Suprapubic skin (tissue), 4 donors: ENCODE results near the gene RTBDN. TPM values are rescaled to one million over a fixed set of nuclear protein-coding genes. Genes with fewer than 3 reads are reported as not detected.

Source experiments
- DNase-seq, 2 donors: peaks; one replicate each; pipeline ENCODE4 v3.0.0-alpha.2; 2019; ENCODE audit warnings: low spot score in 2 of 2
- H3K27ac ChIP-seq: fragments of 200-600 bp; sonication (generic); one replicate; pipeline ENCODE4 v1.5.1; 2019
- H3K27me3 ChIP-seq: fragments of 200-600 bp; sonication (generic); one replicate; pipeline ENCODE4 v1.5.1; 2019
- H3K36me3 ChIP-seq: fragments of 200-600 bp; sonication (generic); one replicate; pipeline ENCODE4 v1.5.1; 2019
- H3K4me1 ChIP-seq: fragments of 200-600 bp; sonication (generic); one replicate; pipeline ENCODE4 v1.5.1; 2019
- H3K4me3 ChIP-seq: fragments of 200-600 bp; sonication (generic); one replicate; pipeline ENCODE4 v1.5.1; 2019; ENCODE audit warnings: mild to moderate bottlenecking
- H3K9me3 ChIP-seq: fragments of 200-600 bp; sonication (generic); one replicate; pipeline ENCODE4 v1.5.1; 2019
- CTCF ChIP-seq, 2 donors: fragments of 200-600 bp in 1 of 2; fragments of 450-650 bp in 1 of 2; sonication (generic) in 1 of 2; IDR thresholded peaks; one replicate each; pipeline ENCODE4 v1.5.1; 2016 to 2019; ENCODE audit warnings: antibody characterized with exemption in 2 of 2, mild to moderate bottlenecking in 1 of 2, moderate library complexity in 1 of 2
- EP300 ChIP-seq: sonication (generic); formaldehyde crosslinking; IDR thresholded peaks from one replicate; pipeline ENCODE4 v1.6.1; 2017; ENCODE audit warnings: antibody characterized with exemption
- POLR2A ChIP-seq, 2 donors: fragments of 450-650 bp; IDR thresholded peaks; one replicate each; pipeline ENCODE4 v1.6.1; 2017; ENCODE audit warnings: antibody characterized with exemption in 2 of 2, mild to moderate bottlenecking in 2 of 2, moderate library complexity in 2 of 2
- POLR2AphosphoS5 ChIP-seq, 3 donors: sonication (generic); formaldehyde crosslinking; IDR thresholded peaks; one replicate each; pipeline ENCODE4 v1.6.1; 2017; ENCODE audit warnings: antibody characterized with exemption in 3 of 3
- WGBS: methylation state at CpG from one replicate; pipeline ENCODE4 v1.1.5; 2018; 5-methylcytosine and 5-hydroxymethylcytosine counted together
- total RNA-seq, 4 donors: library from RNA; depleted of rRNA; stranded (reverse); fragments of >200 nt; gene quantifications; one replicate each; pipeline ENCODE4 v1.1.0, GENCODE V29; 2016

The RTBDN gene
- total RNA-seq, 4 donors from 2014 or later, result not detected

- WGBS, result 1% methylated on average over 15 of the region's 84 CpGs
- peaks cover 65% of the 10 kb centered on the region for H3K4me1 ChIP-seq
Measured at GRCh38 chr19:12792051-12792852, 42.1 kb downstream of the RTBDN start.

DNA sequence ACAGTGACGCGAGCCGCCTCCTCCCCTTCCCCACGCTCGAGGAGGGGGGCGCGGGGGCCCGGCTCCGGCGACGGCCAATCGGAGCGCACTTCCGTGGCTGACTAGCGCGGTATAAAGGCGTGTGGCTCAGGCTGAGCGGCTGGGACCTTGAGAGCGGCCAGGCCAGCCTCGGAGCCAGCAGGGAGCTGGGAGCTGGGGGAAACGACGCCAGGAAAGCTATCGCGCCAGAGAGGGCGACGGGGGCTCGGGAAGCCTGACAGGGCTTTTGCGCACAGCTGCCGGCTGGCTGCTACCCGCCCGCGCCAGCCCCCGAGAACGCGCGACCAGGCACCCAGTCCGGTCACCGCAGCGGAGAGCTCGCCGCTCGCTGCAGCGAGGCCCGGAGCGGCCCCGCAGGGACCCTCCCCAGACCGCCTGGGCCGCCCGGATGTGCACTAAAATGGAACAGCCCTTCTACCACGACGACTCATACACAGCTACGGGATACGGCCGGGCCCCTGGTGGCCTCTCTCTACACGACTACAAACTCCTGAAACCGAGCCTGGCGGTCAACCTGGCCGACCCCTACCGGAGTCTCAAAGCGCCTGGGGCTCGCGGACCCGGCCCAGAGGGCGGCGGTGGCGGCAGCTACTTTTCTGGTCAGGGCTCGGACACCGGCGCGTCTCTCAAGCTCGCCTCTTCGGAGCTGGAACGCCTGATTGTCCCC is 42.9 kb downstream of the RTBDN start, which contains the start of gene JUNB:
JUNB (plus strand) TSS at position 142 of the 706 bp plus-strand sequence; CDS start at position 428, 286 bp downstream.
- 4% methylated on average over 20 of the region's 73 CpGs for WGBS
- Histone ChIP-seq H3K9me3 (no peaks in the 10 kb centered on the region), H3K27ac (peak within 1 kb of the TSS; percentile 97), H3K4me3 (peak within 1 kb of the TSS; percentile 88), H3K36me3 (no peaks in the 10 kb centered on the region), H3K4me1 (peaks cover 69% of the 10 kb centered on the region), H3K27me3 (no peaks in the 10 kb centered on the region)
- peak; percentile 98 to 99 for DNase-seq
- TF ChIP-seq POLR2AphosphoS5 (IDR thresholded peaks at IDR 0.05) (peak; percentile 100), POLR2A (IDR thresholded peaks at IDR 0.05) (peak; percentile 100), CTCF (IDR thresholded peaks at IDR 0.05) (peak in 1 of 2 donors; percentile 5), EP300 (peak; percentile 76)

More at GRCh38 chr19:12792051-12792852, 42.1 kb downstream of the RTBDN start:
- Histone ChIP-seq H3K9me3 (no peaks in the 10 kb centered on the region), H3K27me3 (no peaks in the 10 kb centered on the region), H3K4me3 (peak overlapping the region; percentile 88), H3K27ac (peak overlapping the region; percentile 97), H3K36me3 (no peaks in the 10 kb centered on the region)
- DNase-seq, result peak in 1 of 2 donors; percentile 84
- TF ChIP-seq POLR2A (IDR thresholded peaks at IDR 0.05) (peak in 1 of 2 donors; percentile 30), POLR2AphosphoS5 (IDR thresholded peaks at IDR 0.05) (peak in 2 of 3 donors; percentile 6 to 41), EP300 (no peak), CTCF (IDR thresholded peaks at IDR 0.05) (no peak)

GRCh38 chr19:12790628-12791344 is 43.6 kb downstream of the RTBDN start:
- Histone ChIP-seq H3K27me3 (no peaks in the 10 kb centered on the region), H3K27ac (peak overlapping the region; percentile 97), H3K9me3 (no peaks in the 10 kb centered on the region), H3K4me3 (peak overlapping the region; percentile 88), H3K36me3 (no peaks in the 10 kb centered on the region), H3K4me1 (peaks cover 69% of the 10 kb centered on the region)
- DNase-seq, result peak in 1 of 2 donors; percentile 70
- no peak for TF ChIP-seq EP300
- no peak for TF ChIP-seq CTCF (IDR thresholded peaks at IDR 0.05)
- TF ChIP-seq POLR2A (IDR thresholded peaks at IDR 0.05), result no peak
- no peak for TF ChIP-seq POLR2AphosphoS5 (IDR thresholded peaks at IDR 0.05)
- 2% methylated on average over 22 of the region's 22 CpGs for WGBS

DNA sequence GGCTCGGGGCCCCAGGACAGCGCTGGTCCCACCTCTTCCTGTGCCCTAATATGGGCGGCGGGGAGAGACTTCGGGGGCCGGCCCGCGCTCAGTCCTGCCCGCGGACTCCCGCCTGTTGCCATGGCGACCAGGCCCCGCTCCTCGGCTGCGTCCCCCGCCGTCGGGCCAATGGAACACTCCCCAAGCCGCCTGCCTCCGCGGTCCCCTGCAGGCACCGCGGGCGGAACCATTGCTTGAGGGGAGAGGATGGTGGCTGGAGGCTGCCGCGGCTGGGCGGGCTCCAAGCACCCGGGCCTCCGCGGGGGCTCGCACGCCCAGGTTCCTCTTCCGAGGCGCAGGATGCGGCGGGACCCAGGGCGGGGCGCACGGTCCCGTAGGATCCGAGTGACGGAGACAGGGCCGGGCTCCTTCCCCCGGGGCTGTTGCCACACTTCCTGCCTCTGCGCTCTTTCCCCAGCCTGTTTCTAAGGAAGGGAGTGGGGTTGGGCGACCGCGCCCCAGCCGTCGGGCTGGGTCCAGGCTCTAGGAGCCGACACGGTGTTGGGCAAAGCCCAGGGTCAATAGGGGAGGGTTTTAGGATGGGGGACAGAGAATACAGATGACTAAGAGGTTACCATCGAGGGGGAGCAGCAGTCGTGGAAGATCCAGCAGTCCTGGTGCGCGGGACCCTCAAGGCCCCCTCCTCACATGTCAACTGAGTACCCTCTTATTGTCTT is 44.3 kb downstream of the RTBDN start:
- peak overlapping the region; percentile 88 for H3K4me3 ChIP-seq
- DNase-seq, result peak; percentile 97 to 98
- H3K4me1 ChIP-seq, result peaks cover 69% of the 10 kb centered on the region
- TF ChIP-seq POLR2AphosphoS5 (IDR thresholded peaks at IDR 0.05) (peak; percentile 60 to 97 (median 92)), POLR2A (IDR thresholded peaks at IDR 0.05) (peak in 1 of 2 donors; percentile 75), EP300 (no peak)
- peak overlapping the region; percentile 97 for H3K27ac ChIP-seq
- H3K27me3 ChIP-seq, result no peaks in the 10 kb centered on the region
- H3K36me3 ChIP-seq, result no peaks in the 10 kb centered on the region
- WGBS, result under 1% methylated on average over 15 of the region's 56 CpGs
- no peaks in the 10 kb centered on the region for H3K9me3 ChIP-seq
